HCT116 (cell line): ENCODE results near the gene ZBTB38.

Source experiments
- CEBPB ChIP-seq: IDR thresholded peaks from 2 replicates; pipeline ENCODE4 v1.6.1; 2012; ENCODE audit warnings: low read depth
- TF ChIP-seq, protein P1 (sequence below), 3 experiments: fragments of 200-600 bp in 1 of 3; sonication (generic) in 1 of 3; IDR thresholded peaks in 2 of 3; conservative IDR thresholded peaks in 1 of 3; 2 replicates each; pipeline ENCODE4 v1.5.1; 2012 to 2017; ENCODE audit warnings: low read depth in 2 of 3, low read length in 2 of 3, antibody characterized with exemption in 1 of 3, borderline replicate concordance in 1 of 3, control low read depth in 1 of 3, mild to moderate bottlenecking in 1 of 3, mixed read lengths in 1 of 3, mixed run types in 1 of 3, moderate library complexity in 1 of 3; ENCODE audit not compliant: insufficient read depth in 1 of 3
- TF ChIP-seq, protein P2 (sequence below): IDR thresholded peaks from 2 replicates; pipeline ENCODE4 v1.6.1; 2012

DNA sequence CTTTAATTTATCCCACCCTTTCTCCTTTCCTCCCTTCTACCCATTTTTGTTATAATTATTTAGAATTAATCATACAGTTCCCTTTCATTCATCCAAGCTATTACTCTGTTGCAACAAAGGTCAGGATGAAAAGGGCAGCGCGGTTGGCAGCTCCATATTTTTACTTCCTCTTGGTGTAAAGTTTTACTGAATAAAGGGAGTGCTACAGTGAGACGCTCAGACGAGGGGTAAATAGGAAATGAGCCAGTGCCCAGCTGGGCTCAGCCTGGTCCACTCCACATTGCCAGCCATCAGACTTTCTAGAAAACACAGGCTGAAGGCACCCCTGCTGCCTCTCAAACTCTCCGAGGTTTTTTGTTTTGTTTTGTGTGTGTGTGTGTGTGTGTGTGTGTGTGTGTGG is 21.9 kb upstream of the ZBTB38 start:
- TF ChIP-seq, protein P1, sequence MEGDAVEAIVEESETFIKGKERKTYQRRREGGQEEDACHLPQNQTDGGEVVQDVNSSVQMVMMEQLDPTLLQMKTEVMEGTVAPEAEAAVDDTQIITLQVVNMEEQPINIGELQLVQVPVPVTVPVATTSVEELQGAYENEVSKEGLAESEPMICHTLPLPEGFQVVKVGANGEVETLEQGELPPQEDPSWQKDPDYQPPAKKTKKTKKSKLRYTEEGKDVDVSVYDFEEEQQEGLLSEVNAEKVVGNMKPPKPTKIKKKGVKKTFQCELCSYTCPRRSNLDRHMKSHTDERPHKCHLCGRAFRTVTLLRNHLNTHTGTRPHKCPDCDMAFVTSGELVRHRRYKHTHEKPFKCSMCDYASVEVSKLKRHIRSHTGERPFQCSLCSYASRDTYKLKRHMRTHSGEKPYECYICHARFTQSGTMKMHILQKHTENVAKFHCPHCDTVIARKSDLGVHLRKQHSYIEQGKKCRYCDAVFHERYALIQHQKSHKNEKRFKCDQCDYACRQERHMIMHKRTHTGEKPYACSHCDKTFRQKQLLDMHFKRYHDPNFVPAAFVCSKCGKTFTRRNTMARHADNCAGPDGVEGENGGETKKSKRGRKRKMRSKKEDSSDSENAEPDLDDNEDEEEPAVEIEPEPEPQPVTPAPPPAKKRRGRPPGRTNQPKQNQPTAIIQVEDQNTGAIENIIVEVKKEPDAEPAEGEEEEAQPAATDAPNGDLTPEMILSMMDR (IDR thresholded peaks at IDR 0.05 in 2 of 3, conservative IDR thresholded peaks at IDR 0.05 in 1 of 3; ENCODE audit: borderline replicate concordance in 1 of 3, insufficient read depth in 1 of 3, low read depth in 2 of 3, low read length in 2 of 3): no peak
- no peak for TF ChIP-seq CEBPB
- TF ChIP-seq, protein P2, sequence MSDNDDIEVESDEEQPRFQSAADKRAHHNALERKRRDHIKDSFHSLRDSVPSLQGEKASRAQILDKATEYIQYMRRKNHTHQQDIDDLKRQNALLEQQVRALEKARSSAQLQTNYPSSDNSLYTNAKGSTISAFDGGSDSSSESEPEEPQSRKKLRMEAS: no peak
